ENCODE results near the gene AK3.

- TF ChIP-seq EZH2 (IDR thresholded peaks at IDR 0.05; ENCODE audit: insufficient read depth, poor library complexity, severe bottlenecking) (no peak), EZH2phosphoT487 (IDR thresholded peaks at IDR 0.05; ENCODE audit: insufficient read depth, low read depth) (no peak)
Measured at GRCh38 chr9:4718911-4719310, 22.1 kb downstream of the AK3 start.
